Epithelial cell of proximal tubule (primary cell): ENCODE results near the gene CALHM6. TPM values are rescaled to one million over a fixed set of nuclear protein-coding genes. Genes with fewer than 3 reads are reported as not detected.

Source experiments
- DNase-seq: peaks from one replicate; pipeline ENCODE4 v3.0.0-alpha.2; 2011; ENCODE audit warnings: low read depth
- H3K4me3 ChIP-seq: 2 replicates; pipeline ENCODE4 v1.5.1; 2011; ENCODE audit warnings: low read depth, mild to moderate bottlenecking, low read length
- CTCF ChIP-seq: conservative IDR thresholded peaks from 2 replicates; pipeline ENCODE4 v1.5.1; 2012; ENCODE audit warnings: low read depth, mild to moderate bottlenecking, low read length
- total RNA-seq: library from RNA; depleted of rRNA; stranded (reverse); fragments of >200 nt; gene quantifications from 2 replicates; pipeline ENCODE4 v1.2.3, GENCODE V29; 2015

The CALHM6 gene
- total RNA-seq, 1 donor from 2014 or later: 0.35 TPM

GRCh38 chr6:116471531-116471930, 10.4 kb downstream of the CALHM6 start:
- no peak for TF ChIP-seq CTCF
- no peak overlapping the region for H3K4me3 ChIP-seq

GRCh38 chr6:116472706-116473105, 11.5 kb downstream of the CALHM6 start:
- DNase-seq: no peak
- TF ChIP-seq CTCF: no peak
- H3K4me3 ChIP-seq: no peak overlapping the region

More at GRCh38 chr6:116471531-116471930, 10.4 kb downstream of the CALHM6 start:
- no peak for DNase-seq

GRCh38 chr6:116475141-116475540, 14.0 kb downstream of the CALHM6 start:
- no peak for TF ChIP-seq CTCF
- no peak overlapping the region for H3K4me3 ChIP-seq

GRCh38 chr6:116476002-116476678, 15.0 kb downstream of the CALHM6 start:
- TF ChIP-seq CTCF: no peak
- H3K4me3 ChIP-seq: no peak overlapping the region
- no peak for DNase-seq

More at GRCh38 chr6:116475141-116475540, 14.0 kb downstream of the CALHM6 start:
- DNase-seq: no peak

GRCh38 chr6:116482780-116483179, 21.6 kb downstream of the CALHM6 start:
- no peak for DNase-seq
- H3K4me3 ChIP-seq: no peak overlapping the region
- TF ChIP-seq CTCF: no peak

- no peak for TF ChIP-seq CTCF
- DNase-seq: no peak
- H3K4me3 ChIP-seq: no peak overlapping the region
These were observed 22.4 kb downstream of the CALHM6 start for GRCh38 chr6:116483616-116484015.
